GM23248 (cell line): ENCODE results near the gene USP46.

ENCODE experiments used
- EZH2 ChIP-seq: fragments of 200-600 bp; sonication (generic); IDR thresholded peaks from 2 replicates; pipeline ENCODE4 v1.6.1; 2018; ENCODE audit warnings: antibody characterized with exemption, mild to moderate bottlenecking; ENCODE audit not compliant: insufficient read depth, poor library complexity, severe bottlenecking
- EZH2phosphoT487 ChIP-seq: fragments of 200-600 bp; sonication (generic); IDR thresholded peaks from 2 replicates; pipeline ENCODE4 v1.6.1; 2018; ENCODE audit warnings: antibody characterized with exemption, moderate library complexity, mild to moderate bottlenecking, low read depth; ENCODE audit not compliant: insufficient read depth

DNA sequence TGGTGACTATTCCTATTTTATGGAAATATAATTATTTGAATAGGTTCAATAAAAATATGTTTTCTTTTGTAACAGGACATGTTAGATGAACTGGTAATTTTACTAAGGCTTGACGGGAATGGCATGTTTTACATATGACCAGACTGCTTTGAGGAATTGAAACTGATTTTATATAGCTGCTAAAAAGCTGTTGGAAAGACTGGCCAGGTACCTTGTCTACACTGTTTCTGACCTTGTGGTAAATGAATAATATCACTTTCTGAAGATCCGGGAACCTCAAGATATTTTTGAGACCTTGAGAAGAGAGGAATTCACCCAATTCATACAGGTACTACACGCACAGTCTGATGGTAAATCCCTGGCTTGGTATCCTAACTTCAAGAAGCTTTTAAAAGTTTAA is 42.1 kb upstream of the USP46 start:
- TF ChIP-seq EZH2: no peak
- TF ChIP-seq EZH2phosphoT487: no peak
